HG03066 (cell line): ENCODE results near the gene PUM1.

ENCODE experiments used
- ATAC-seq: cut with Tn5 transposase; IDR thresholded peaks from one replicate; pipeline ENCODE4 v1.9.1; 2021; ENCODE audit warnings: low read depth; ENCODE audit not compliant: unreplicated experiment

The PUM1 gene

GRCh38 chr1:30898031-30898815 is 167.3 kb downstream of the PUM1 start:
- ATAC-seq = no peak

DNA sequence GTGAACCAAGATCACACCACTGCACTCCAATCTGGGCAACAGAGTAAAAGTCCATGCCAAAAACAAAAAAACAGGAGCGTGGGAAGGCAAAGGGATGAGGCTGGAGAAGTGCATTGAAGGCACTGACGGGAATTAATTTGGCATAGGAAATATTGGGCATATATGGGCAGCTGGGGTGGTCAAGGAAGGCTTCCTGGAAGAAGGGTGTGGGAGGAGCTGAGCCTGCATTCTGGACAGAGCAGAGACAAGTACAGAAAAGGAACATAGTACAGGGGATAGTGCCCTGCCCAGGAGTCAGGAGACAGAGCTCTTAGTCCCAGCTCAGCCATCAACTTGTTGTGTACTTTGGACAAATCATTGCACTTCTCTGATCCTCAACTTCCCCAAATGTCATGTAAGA is 168.6 kb downstream of the PUM1 start:
- no peak for ATAC-seq

DNA sequence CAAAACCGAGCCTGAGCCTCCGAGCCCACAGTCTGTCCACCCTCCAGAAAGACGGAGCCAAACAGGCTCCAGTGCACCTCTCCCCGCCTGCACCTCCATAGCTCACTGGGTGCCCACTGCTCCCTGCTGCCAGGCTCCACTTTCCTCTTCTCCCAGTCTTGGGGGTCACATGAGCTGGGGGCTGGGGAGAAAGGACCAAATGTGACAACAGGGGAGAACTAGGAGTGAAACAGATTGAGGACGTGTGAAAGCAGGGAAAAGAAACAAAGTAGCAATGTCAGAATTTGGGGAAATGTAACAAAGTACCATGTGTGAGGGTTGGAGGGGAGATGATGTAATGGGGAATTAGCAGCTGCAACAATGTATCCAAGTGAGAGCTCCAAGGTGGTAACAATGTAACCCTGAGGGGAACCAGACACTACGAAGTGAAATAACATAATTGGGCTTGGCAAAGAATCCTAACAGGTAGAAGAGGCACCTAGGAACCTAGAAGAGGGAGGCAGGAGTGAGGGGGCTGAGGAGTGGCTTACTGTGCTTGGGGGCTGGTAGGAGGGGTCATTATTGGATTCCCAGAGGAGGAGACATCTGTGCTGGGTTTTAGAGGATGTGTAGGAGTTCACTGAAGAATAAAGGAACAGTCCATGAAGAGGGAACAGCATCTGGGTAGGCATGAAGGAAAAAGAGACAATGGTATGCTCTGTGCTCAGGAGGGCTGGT is 169.4 kb downstream of the PUM1 start:
- no peak for ATAC-seq

DNA sequence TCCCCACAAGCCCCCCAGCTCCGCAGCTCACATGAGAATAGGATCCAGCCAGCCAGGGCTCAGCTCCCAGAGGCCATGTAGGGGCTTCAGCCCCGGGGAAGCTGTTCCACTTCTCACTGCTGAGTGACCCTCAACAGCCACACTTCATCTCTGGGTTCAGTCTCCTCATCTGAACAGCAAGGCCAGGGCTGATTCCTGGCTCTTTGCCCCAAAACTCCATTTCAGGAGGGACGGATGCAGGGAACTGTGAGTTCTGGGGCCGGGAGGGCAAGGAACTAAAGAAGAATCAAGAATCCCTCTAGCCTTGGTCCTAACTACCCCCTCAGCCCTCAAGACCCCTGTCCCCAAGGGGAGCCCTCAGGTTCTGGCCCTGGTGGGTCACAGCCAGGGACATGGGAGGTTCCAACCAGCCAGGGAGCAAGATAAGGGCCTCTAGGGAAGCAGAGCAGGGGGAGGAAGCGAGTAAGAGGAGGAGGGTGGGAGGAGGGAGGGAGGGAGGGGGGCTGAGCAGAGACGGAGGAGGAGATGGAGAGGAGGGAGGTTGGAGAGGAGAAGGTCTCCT is 170.1 kb downstream of the PUM1 start:
- no peak for ATAC-seq

DNA sequence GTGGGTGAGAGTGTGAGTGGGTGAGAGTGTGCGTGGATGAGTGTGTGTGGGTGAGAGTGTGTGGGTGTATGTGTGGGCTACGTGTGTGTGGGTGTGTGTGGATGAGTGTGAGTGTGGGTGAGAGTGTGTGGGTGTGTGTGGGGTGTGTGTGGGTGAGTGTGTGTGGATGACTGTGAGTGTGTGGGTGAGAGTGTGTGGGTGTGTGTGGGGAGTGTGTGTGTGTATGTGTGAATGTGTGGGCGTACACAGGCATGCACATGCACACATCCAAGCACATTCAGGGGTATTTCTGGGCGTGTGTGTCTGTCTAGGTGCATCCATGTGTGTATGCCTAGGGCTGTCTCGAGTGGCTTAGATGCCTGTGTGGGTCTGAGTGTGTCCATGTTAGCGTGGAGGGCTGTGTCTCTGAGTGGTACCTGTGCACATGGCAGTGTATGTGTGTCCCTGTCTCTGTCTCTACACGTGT is 171.0 kb downstream of the PUM1 start:
- no peak for ATAC-seq

DNA sequence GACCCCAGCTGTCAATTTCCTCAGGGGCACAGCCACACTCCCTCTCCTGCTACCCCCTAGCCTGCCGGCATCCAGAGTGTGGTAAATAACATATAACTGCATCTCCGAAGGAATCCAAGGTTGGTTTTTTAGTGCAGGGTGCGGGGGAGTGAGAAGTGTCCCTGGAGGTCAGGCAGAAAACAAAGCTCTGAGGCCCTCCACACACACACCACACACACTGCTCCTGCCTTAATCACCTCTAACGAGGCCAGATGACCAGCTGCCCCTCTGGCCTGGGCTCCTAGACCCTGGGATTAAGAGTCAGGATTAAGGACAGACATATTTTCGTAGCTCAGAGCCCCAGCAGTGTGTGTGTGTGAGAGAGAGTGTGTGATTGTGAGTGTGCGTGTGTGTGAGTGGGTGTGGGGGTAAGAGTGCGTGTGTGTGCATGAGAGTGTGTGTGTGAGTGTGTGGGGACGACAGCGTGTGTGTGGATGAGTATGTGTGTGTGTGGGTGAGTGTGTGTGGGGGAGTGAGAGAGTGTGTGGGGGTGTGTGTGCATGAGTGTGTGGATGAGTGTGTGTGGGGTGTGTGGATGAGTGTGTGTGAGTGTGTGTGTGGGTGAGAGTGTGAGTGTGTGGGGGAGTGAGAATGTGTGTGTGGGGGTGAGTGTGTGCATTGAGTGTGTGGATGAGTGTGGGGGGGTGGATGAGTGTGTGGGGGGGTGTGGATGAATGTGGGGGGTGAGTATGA is 171.6 kb downstream of the PUM1 start:
- ATAC-seq = no peak

- no peak for ATAC-seq
Observed at GRCh38 chr1:30892671-30893073, 172.8 kb downstream of the PUM1 start.

GRCh38 chr1:30891227-30891552 is 174.3 kb downstream of the PUM1 start:
- no peak for ATAC-seq

DNA sequence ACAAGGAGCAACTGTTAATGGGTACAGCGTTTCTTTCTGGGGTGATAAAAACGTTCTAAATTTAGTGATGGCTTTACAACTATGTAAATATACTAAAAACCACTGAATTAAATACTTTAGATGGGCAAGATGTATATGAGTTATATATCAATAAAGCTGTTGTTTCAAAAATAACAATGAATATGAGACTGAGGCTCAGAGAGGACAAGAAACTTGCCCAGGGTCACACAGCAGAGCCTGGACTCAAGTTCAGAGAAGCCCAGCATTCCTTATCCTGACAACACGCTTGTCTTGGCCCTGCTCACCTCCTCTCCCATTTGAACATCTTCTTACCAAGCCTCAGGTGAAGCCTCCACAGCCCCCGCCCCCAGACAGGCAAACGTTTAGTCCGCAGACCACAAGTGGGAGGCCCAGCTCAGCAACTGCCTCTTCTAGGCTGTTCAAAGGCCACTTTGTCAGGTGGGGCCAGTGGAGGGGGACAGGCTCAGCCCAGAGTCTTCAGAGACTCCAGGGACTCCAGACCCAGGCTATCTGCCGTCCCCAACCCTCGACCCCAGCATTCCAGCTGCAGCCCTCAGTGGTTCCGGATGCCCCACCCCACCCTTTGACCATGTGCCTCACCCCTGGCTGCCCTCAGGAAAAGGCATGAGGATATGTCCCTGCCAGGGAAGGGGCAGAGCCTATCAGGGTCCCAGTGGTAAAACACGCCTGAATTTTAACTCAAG is 174.9 kb downstream of the PUM1 start:
- ATAC-seq = no peak

DNA sequence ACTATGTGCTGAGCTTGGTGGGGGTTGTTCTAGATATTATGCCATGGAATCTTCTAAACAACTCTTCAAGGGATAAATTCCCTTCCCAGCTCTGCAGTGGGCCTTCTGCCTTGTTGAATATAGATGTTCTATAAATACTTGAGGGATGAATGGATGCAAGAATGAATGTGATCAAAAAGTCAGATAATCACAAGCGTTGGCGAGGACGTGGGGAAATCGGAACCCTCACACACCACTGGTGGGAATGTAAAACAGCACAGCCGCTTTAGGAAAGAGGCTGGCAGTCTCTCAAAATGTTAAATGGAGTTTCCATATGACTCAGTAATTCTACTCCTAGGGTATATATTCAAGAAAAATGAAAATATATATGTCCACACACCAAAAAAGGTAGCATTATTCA is 176.0 kb downstream of the PUM1 start:
- ATAC-seq = no peak

GRCh38 chr1:30888975-30889374 is 176.5 kb downstream of the PUM1 start:
- no peak for ATAC-seq

DNA sequence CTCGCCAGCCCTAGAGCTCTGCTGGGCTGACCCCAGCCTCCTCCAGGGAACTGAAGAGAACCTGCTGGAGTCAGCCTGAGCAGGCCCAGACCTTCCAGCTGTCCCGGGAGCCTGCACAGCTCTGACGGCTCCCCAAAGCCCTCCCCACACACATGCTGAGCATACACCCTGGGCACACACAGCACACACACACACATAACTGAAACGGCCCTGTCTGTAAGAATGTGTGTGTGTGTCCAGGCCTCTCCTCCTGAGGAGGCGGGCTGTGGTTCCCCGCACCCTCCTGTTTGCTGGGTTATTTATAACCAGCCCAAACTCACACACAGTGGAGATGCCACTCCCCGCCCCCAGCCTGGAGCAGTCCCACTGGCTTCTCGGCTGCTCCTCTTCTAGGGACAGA is 177.1 kb downstream of the PUM1 start:
- ATAC-seq = no peak

DNA sequence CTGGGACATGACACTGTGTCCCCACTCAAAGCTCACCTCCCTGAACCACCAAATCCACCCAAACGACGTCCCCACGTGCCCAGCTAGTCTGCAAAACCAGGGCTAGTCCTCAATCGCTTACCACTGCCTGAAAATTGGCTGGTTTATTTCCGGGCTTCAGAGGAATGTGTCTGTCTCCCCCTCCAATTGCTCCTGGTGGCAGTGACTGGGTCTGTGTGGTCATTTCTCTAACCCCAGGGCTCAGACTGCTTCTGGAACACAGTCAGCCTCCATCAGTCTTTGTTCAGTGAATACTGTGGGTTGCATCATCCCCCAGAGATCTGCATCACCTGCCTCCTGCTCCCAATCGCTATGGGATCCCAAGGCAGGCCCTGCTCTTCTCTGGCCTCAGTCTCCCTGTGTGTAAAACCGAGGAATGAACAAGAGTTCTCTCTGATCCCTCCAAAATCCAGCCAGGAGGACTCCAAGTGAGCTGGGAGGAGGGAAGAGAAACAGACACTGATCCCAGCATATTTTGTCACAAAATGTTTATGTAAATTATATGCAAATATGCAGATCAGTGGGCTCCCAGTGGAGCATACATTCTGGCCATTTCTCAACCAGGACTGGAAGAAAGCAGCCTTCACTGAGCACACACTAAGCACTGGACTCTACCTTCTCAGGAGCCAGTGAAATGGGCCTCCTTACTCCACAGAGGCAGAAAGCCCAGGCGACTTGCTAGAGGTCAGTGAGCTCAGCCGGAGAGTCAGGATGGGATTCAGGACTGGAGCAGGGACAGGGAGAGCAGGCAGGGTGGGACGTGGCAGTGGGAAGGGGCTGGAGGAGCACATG is 177.8 kb downstream of the PUM1 start:
- no peak for ATAC-seq

DNA sequence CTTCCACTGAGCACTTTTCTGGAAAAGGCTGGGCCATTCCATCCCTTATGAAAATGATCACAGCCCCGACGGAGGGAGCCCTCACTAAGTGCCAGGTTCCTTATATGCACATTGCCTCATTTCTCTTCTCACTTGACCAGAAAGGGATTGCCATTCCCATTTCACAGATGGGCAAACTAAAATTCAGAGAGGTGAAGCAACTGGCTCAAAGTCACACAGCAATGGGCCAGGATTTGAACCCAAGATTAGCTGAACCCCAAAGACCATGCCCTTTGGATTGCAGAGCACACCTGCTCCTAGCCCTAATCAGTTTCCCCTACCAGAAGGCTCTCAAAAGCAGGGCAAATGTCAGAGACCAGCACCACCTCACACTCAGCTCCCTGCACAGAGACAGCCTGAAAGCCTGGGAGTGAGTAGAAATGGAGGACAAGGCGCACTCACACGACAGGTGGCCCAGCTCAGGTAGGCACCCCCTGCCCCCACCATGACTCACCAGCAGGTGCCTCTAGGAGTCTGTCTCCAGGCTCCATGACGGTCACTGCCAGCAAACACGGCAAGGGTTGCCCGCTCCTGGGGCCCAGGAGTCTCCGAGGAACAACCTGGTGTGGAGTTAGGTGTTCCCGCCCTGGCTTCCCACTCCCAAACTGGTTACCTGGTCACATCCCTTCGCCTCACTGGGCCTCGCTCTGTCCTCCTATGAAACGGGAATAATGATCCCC is 178.6 kb downstream of the PUM1 start:
- no peak for ATAC-seq

DNA sequence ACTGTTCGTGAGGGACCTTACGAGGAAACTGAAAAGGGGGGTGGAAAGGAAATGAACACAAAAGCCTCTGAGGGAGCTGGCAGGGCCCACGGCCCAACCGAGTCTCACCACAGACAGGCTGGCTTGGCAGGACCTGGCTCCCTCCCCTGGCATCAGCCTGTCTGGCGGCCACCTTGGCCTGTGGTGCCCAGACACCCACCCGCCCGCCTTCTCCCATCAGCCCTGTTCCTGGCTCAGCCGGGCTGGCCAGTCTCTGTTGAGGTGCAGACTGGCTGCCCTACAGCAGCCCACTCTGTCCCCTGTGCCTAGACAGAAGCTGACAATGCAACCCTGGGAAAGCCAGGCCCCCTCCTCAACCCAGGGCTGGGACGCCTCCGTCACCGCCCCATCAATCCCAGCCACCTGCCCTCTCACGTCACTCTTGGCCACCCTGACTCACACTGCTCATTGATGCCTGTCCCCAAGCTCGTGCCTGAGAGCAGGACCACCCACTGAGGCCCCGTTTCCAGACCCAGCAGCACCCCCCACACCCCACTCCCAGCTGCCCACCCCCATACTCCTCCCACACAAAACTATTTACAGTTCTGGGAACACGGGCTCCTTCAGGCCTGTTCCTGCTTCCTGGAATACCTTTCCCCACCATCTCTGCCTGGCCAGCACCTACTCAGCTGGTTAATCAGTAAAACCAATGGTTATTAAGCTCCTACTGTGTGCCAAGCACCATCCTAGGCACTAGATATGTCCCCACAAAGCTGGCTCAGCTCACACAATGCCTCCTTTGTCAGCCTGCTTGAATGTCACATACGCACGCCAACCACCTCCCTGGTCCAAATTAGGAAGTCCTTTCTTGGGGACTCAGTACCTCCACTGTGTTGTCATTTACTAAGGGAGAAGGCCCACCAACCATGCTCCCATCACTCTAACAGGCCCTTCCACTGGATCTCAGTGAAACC is 179.7 kb downstream of the PUM1 start:
- ATAC-seq = no peak

GRCh38 chr1:30884723-30885122 is 180.8 kb downstream of the PUM1 start:
- ATAC-seq = no peak

GRCh38 chr1:30883389-30884172 is 181.9 kb downstream of the PUM1 start:
- no peak for ATAC-seq
